ENCODE data around the gene RAB6B.

Gene RAB6B

DNA sequence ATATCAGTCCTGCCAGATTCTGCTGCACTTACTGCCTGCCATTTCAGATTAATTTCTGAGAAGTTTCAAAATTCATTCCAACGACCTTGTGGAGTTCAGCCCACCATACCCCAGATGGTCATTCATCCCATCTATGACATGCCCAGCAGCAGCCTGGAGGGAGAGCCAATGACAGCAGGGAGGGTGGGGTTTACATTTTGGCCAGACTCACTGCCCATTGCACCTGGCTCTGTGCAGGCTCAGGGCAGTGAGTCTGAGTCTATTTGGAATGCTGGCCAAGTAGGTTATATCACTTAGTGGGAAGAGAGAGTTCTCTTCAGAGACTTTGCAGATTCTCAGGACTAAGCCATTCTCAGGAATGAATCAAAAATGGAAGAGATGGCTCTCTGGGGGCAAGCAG, 68.5 kb downstream of the RAB6B start:
- in situ Hi-C loops (cut with HindIII; ENCODE audit: low sequenced_read_pairs) = no loop called here
- no peak for DNase-seq (ENCODE audit: low read depth, low spot score)
- H3K4me3 ChIP-seq (ENCODE audit: low read depth, low read length) = no peak overlapping the region
- no peak for TF ChIP-seq CTCF (IDR thresholded peaks at IDR 0.05; ENCODE audit: low read depth, low read length)

GRCh38 chr3:133825969-133826727, 69.5 kb downstream of the RAB6B start:
- DNase-seq (ENCODE audit: low read depth, low spot score) = no peak
- no peak for TF ChIP-seq CTCF (IDR thresholded peaks at IDR 0.05; ENCODE audit: low read depth, low read length)
- H3K4me3 ChIP-seq (ENCODE audit: low read depth, low read length) = no peak overlapping the region
- in situ Hi-C loops (cut with HindIII; ENCODE audit: low sequenced_read_pairs) = no loop called here

DNA sequence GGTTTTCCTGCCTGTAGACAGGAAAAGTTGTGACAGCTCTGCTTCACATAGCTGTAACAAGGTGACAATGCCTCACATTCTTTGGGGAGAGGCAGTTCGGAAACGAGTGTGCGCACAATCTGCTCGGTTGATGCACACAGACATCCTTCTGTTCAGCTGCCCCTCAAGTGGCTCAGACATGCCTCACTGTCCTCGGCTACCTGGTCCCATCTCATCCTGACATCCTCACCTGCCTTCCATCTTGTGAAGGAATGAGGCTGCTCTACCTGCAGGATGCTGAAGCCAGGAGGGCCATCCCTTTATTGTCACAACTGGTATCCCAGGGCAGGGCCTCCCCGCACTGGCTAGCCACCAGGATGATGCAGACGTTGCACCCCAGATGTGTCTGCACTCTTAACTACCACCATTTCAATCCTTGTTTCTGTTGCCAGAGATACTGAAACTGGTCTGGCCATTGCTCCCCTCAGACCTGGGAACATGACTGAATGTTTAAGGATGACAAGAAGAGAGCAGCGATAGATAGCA, 70.7 kb downstream of the RAB6B start:
- in situ Hi-C loops (cut with HindIII; ENCODE audit: low sequenced_read_pairs) = no loop called here
- DNase-seq (ENCODE audit: low read depth, low spot score) = no peak
- no peak for TF ChIP-seq CTCF (IDR thresholded peaks at IDR 0.05; ENCODE audit: low read depth, low read length)
- H3K4me3 ChIP-seq (ENCODE audit: low read depth, low read length) = no peak overlapping the region

DNA sequence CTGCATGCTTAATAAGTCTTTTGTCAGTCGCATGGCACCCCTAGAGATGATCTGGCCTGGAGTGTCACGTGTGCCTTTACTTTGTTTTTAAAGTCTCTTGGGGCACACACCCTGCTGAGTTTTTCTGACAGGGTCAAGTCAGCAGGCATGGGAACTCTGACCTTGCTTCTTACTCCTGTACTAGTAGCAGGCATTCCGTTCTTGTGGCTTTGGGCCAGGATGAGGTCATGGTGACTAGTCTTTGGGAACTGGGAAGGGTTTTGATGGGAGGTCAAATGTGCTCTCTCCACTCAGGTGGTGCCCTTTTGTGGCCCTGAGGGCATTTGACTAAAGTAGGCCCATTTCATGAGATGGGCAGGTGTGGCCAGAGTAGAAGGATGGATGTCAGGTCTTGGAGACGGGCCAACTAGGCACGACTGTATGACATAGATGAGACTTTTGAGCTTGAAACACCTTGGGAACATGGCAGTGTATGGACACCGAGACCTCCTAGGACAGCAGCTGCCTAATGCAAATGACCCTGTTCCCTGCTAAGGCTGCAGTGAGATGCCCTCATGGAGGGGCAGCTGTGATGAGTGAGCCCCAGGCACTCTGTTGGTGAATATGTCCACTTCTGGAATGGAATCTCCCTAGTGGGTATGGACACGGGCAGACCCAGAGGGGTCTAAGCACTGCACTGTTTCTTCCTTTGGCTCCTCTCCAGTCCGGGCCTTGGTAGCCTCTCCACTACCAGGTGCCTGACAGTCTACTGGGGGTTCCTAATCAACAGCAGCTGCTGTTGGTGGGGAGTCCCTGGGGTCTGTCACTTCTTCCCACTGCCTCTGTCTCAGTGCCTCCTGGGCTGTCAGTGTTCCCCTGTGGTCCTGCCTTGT, 73.7 kb downstream of the RAB6B start:
- peak; percentile 71 for DNase-seq (ENCODE audit: low read depth, low spot score)
- peak; percentile 41 for TF ChIP-seq CTCF (IDR thresholded peaks at IDR 0.05; ENCODE audit: low read depth, low read length)
- no peak overlapping the region for H3K4me3 ChIP-seq (ENCODE audit: low read depth, low read length)
- in situ Hi-C loops (cut with HindIII; ENCODE audit: low sequenced_read_pairs) = no loop called here

GRCh38 chr3:133820889-133821675, 74.6 kb downstream of the RAB6B start:
- no peak for TF ChIP-seq CTCF (IDR thresholded peaks at IDR 0.05; ENCODE audit: low read depth, low read length)
- no peak for DNase-seq (ENCODE audit: low read depth, low spot score)
- H3K4me3 ChIP-seq (ENCODE audit: low read depth, low read length) = no peak overlapping the region
- in situ Hi-C loops (cut with HindIII; ENCODE audit: low sequenced_read_pairs) = no loop called here

DNA sequence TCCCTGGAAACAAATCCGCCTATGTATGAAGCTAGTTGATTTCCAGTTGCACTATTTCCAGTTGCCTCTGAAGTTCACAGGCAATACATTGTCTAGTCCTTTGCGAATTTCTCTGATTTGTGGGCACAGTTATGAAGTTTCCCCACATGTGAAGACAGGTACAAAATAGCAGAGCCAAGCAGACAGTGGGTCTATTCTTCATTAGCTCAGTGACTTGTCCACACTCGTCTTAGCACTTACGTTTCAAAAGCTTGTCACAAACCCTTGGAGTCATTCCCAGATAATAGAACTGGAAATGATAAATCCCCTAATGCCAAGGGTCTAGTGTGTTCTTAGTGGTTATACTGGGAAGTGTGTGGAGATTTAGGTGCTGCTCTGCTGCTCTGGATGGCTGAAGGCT, 75.6 kb downstream of the RAB6B start:
- in situ Hi-C loops (cut with HindIII; ENCODE audit: low sequenced_read_pairs) = no loop called here
- no peak for TF ChIP-seq CTCF (IDR thresholded peaks at IDR 0.05; ENCODE audit: low read depth, low read length)
- no peak for DNase-seq (ENCODE audit: low read depth, low spot score)
- H3K4me3 ChIP-seq (ENCODE audit: low read depth, low read length) = no peak overlapping the region
